GM19397 (cell line): ENCODE results near the gene CSRNP3.
"Not testable (repeated sequence)": the region's sequence is repeated elsewhere in the genome, so short reads cannot be mapped to it uniquely, and the experiment has no call there.

Source experiments
- ATAC-seq: cut with Tn5 transposase; IDR thresholded peaks from one replicate; pipeline ENCODE4 v1.9.1; 2021; ENCODE audit warnings: mild to moderate bottlenecking, moderate library complexity; ENCODE audit not compliant: unreplicated experiment

The CSRNP3 gene

GRCh38 chr2:165584126-165584654 lies 114.7 kb downstream of the CSRNP3 start:
- ATAC-seq: no peak

DNA sequence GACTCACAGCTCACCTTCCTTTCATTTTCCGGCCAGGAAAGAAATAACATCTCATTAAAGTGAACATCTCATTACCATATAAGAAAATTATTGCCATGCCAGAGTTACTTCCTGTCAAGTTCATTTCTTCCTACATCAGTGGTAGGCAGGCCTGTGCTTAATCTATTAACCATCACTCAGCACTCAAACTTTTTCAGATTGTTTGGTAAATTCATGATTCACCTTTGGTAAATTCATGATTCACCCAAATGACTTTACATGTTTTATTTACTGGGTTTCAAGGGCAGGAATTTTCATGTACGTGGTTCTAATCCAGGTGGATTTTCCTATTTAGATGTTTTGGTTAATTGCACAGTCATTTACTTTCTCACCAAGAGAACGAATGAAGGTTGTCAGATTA lies 116.5 kb downstream of the CSRNP3 start:
- no peak for ATAC-seq

- ATAC-seq: no peak
Measured at GRCh38 chr2:165587335-165587938, 117.9 kb downstream of the CSRNP3 start.

DNA sequence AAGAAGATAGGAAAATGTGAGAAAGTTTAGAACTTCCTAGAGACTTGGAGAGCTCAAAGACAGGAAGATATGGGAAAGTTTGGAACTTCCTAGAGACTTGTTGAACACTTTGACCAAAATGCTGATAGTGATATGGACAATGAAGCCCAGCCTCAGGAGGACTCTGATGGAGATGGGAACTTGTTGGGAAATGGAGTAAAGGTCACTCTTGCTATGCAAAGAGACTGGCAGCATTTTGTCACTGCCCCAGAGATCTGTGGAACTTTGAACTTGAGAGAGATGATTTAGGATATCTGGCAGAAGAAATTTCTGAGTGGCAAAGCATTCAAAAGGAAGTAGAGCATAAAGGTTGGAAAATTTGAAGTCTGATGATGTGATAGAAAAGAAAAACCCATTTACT lies 121.5 kb downstream of the CSRNP3 start:
- ATAC-seq: not testable (repeated sequence)

- no peak for ATAC-seq
Measured at GRCh38 chr2:165593081-165593480, 123.6 kb downstream of the CSRNP3 start.

- no peak for ATAC-seq
Measured at GRCh38 chr2:165594231-165594934, 124.9 kb downstream of the CSRNP3 start.

GRCh38 chr2:165594935-165595255 lies 125.4 kb downstream of the CSRNP3 start:
- peak; percentile 75 for ATAC-seq

- no peak for ATAC-seq
Measured at GRCh38 chr2:165596788-165597187, 127.3 kb downstream of the CSRNP3 start.

DNA sequence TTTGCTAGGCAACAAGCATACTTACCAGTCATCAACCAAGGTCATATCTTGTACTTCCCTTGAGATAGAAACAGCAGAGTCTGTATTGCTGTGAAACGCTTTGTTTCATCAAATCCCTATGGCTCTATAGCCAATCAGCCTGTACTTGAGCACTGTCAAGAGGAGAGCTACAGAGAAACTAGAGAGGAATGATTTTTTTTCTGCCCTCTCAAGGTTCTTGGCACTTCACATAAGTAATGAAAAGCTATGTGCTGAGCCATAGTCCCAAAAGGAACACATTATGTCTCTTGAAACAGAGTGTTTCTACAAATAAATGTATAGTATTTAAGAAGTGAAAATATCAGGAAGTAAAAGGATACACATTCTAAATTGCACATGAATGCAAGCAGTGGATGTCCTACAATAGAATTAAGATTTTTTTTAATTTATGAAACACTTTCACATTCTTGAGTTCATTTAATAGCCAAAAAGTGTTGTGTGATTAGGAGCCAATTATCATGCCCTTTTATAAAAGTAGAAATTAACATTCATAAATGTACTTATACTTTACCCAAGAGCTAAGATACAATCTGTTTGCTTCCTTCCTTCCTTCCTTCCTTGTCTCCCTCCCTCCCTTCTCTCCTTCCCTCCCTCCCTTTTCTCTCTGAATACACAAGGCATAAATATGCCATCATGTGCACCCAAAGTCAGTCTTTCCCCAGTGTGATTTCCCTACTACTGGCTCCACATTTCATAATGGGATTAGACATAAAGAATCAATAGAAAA lies 131.8 kb downstream of the CSRNP3 start:
- ATAC-seq: no peak

GRCh38 chr2:165601928-165602521 lies 132.5 kb downstream of the CSRNP3 start:
- ATAC-seq: no peak

GRCh38 chr2:165609672-165610071 lies 140.2 kb downstream of the CSRNP3 start:
- ATAC-seq: no peak

GRCh38 chr2:165610591-165611029 lies 141.1 kb downstream of the CSRNP3 start:
- ATAC-seq: no peak

GRCh38 chr2:165617741-165618481 lies 148.4 kb downstream of the CSRNP3 start:
- no peak for ATAC-seq

- ATAC-seq: no peak
Measured at GRCh38 chr2:165618806-165619205, 149.3 kb downstream of the CSRNP3 start.

- no peak for ATAC-seq
Measured at GRCh38 chr2:165621086-165621560, 151.6 kb downstream of the CSRNP3 start.

DNA sequence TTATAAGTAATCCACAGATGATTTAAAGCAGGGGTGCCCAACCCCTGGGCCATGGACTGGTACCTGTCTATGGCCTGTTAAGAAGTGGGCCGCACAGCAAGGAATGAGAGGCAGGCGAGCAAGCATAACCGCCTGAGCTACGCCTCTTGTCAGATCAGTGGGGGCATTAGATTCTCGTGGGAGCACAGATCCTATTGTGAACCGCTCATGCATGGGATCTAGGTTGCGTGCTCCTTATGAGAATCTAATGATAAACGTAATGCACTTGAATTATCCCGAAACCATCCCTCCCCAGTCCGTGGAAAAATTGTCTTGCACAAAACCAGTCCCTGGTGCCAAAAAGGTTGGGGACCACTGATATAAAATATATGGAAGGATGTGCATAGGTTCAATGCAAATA lies 153.7 kb downstream of the CSRNP3 start:
- no peak for ATAC-seq

GRCh38 chr2:165623783-165624469 lies 154.4 kb downstream of the CSRNP3 start:
- no peak for ATAC-seq

GRCh38 chr2:165624470-165624800 lies 154.9 kb downstream of the CSRNP3 start:
- ATAC-seq: no peak

DNA sequence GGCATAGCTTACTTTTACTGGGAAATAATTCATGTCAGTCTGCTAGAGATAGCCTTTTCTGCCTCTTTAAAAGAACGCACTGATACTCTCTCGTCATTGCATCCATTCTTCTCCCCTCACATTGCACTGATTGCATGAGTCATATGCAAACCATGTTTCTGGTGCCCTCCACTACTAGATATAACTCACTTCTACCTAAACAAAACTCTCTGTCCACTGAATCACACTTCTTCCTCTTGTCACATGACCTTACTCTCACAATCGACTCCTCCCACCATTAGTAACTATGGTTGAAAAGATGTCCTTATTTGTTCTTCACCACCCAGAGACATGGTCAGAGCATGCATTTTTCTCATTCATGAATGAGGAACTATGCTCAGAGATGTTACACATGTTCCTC lies 158.0 kb downstream of the CSRNP3 start:
- ATAC-seq: no peak

- no peak for ATAC-seq
Measured at GRCh38 chr2:165629776-165630175, 160.3 kb downstream of the CSRNP3 start.
